Measurements from ENCODE around the gene GRN. TPM values are rescaled to one million over a fixed set of nuclear protein-coding genes. Genes with fewer than 3 reads are reported as not detected.

GRN gene
- total and polyA plus RNA-seq, 9 of the 15 experiments (the other 6 are each of a cell fraction or from before 2014, with no cell fraction given), result 5.4 to 75.3 (median 20.7) TPM

DNA sequence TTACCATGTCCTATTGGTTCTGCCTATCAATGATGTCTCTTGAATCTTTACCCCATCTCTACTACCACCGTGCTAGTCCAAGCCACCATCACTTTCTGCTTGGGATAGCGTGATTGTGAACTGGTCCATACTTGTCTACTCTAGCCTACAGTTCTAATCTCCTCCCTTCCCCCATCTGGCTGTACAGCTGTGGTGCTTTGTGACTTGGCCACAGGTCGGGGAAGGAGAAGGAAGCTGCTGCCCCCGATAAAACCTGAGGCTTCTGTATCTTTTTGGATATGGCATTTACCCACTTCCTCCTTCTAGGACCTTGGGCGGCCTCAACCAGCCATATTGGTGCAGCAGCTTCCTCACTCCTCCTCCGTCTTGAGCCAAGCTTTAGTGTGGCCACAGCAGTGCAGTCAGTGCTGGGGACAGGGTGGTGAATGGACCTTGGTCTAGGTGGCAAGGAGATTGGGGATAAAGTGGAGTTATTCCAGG, 44.7 kb downstream of the GRN start (continued):
- TF ChIP-seq RBM17 (IDR thresholded peaks at IDR 0.05; ENCODE audit: borderline replicate concordance, low read depth, low read length), result no peak
- TF ChIP-seq SP2 (IDR thresholded peaks at IDR 0.05; ENCODE audit: extremely low read depth, low read depth, low read length, poor library complexity, severe bottlenecking), result no peak
- TF ChIP-seq IFI16 (CRISPR knock-in tag; IDR thresholded peaks at IDR 0.05), result no peak
- TF ChIP-seq RBM25 (IDR thresholded peaks at IDR 0.05; ENCODE audit: low read depth, low read length, severe bottlenecking), result no peak
- peak; percentile 60 for TF ChIP-seq GABPA (tag; conservative IDR thresholded peaks at IDR 0.05; ENCODE audit: low read depth)
- TF ChIP-seq COPS2 (conservative IDR thresholded peaks at IDR 0.05), result no peak
- peak; percentile 92 for TF ChIP-seq GATA2 (CRISPR knock-in tag; IDR thresholded peaks at IDR 0.05)
- no peak for TF ChIP-seq E2F5 (CRISPR knock-in tag; IDR thresholded peaks at IDR 0.05)
- TF ChIP-seq ASH1L (IDR thresholded peaks at IDR 0.05; ENCODE audit: borderline replicate concordance, low read depth, partially characterized antibody), result no peak
- no peak for TF ChIP-seq ZNF518B (CRISPR knock-in tag; IDR thresholded peaks at IDR 0.05)
- no peak for TF ChIP-seq HNRNPUL1 (IDR thresholded peaks at IDR 0.05; ENCODE audit: low read length)
- TF ChIP-seq, protein P1, sequence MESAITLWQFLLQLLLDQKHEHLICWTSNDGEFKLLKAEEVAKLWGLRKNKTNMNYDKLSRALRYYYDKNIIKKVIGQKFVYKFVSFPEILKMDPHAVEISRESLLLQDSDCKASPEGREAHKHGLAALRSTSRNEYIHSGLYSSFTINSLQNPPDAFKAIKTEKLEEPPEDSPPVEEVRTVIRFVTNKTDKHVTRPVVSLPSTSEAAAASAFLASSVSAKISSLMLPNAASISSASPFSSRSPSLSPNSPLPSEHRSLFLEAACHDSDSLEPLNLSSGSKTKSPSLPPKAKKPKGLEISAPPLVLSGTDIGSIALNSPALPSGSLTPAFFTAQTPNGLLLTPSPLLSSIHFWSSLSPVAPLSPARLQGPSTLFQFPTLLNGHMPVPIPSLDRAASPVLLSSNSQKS (CRISPR knock-in tag; IDR thresholded peaks at IDR 0.05), result no peak
- no peak for TF ChIP-seq ZNF586 (CRISPR knock-in tag; conservative IDR thresholded peaks at IDR 0.05)
- peak; percentile 87 for TF ChIP-seq PML (IDR thresholded peaks at IDR 0.05; ENCODE audit: low read length)
- TF ChIP-seq, protein P2, sequence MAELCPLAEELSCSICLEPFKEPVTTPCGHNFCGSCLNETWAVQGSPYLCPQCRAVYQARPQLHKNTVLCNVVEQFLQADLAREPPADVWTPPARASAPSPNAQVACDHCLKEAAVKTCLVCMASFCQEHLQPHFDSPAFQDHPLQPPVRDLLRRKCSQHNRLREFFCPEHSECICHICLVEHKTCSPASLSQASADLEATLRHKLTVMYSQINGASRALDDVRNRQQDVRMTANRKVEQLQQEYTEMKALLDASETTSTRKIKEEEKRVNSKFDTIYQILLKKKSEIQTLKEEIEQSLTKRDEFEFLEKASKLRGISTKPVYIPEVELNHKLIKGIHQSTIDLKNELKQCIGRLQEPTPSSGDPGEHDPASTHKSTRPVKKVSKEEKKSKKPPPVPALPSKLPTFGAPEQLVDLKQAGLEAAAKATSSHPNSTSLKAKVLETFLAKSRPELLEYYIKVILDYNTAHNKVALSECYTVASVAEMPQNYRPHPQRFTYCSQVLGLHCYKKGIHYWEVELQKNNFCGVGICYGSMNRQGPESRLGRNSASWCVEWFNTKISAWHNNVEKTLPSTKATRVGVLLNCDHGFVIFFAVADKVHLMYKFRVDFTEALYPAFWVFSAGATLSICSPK (IDR thresholded peaks at IDR 0.05; ENCODE audit: borderline replicate concordance), result no peak
- peak; percentile 20 for TF ChIP-seq PHF20 (IDR thresholded peaks at IDR 0.05; ENCODE audit: partially characterized antibody)
- peak; percentile 98 for TF ChIP-seq KLF16 (IDR thresholded peaks at IDR 0.05)
- TF ChIP-seq NR0B1 (IDR thresholded peaks at IDR 0.05; ENCODE audit: partially characterized antibody), result no peak
- no peak for TF ChIP-seq MXI1 (IDR thresholded peaks at IDR 0.05; ENCODE audit: low read depth, low read length)
- TF ChIP-seq CREB1 (IDR thresholded peaks at IDR 0.05), result peak; percentile 63
- TF ChIP-seq CREB1 (CRISPR knock-in tag; IDR thresholded peaks at IDR 0.05), result no peak
- peak; percentile 84; the same call in 1 of the 2 replicates for TF ChIP-seq NCOA1 (IDR thresholded peaks at IDR 0.05; ENCODE audit: low read depth)

Measured in K562 (cell line).